ENCODE data around the gene TYSND1. TPM values are rescaled to one million over a fixed set of nuclear protein-coding genes. Genes with fewer than 3 reads are reported as not detected.
"Not testable (repeated sequence)": the region's sequence is repeated elsewhere in the genome, so short reads cannot be mapped to it uniquely, and the experiment has no call there.

The TYSND1 gene
- total RNA-seq, 1 experiment from 2014 or later = 9.9 TPM

GRCh38 chr10:70132098-70133029, 14.1 kb downstream of the TYSND1 start, which contains the start of gene AIFM2:
Gene AIFM2 (minus strand): TSS chr10:70132825. CDS start chr10:70124084, 8,741 bp downstream.
- peak; percentile 80 for DNase-seq (ENCODE audit: low read depth)

- no peak for DNase-seq (ENCODE audit: low read depth)
These were observed 15.0 kb downstream of the TYSND1 start for GRCh38 chr10:70131560-70131937.

- peak; percentile 19 for DNase-seq (ENCODE audit: low read depth)
These were observed 15.5 kb downstream of the TYSND1 start for GRCh38 chr10:70130878-70131559.

GRCh38 chr10:70126700-70127395, 19.7 kb downstream of the TYSND1 start:
- DNase-seq (ENCODE audit: low read depth) = no peak

GRCh38 chr10:70125918-70126552, 20.5 kb downstream of the TYSND1 start:
- no peak for DNase-seq (ENCODE audit: low read depth)

GRCh38 chr10:70124918-70125317, 21.6 kb downstream of the TYSND1 start:
- DNase-seq (ENCODE audit: low read depth) = no peak

GRCh38 chr10:70124415-70124814, 22.1 kb downstream of the TYSND1 start:
- no peak for DNase-seq (ENCODE audit: low read depth)

GRCh38 chr10:70123817-70124216, 22.7 kb downstream of the TYSND1 start:
- no peak for DNase-seq (ENCODE audit: low read depth)

- not testable (repeated sequence) for DNase-seq (ENCODE audit: low read depth)
These were observed 23.3 kb downstream of the TYSND1 start for GRCh38 chr10:70123166-70123565.

- DNase-seq (ENCODE audit: low read depth) = no peak
These were observed 23.8 kb downstream of the TYSND1 start for GRCh38 chr10:70122742-70123141.

- no peak for DNase-seq (ENCODE audit: low read depth)
These were observed 25.1 kb downstream of the TYSND1 start for GRCh38 chr10:70121281-70121949.

GRCh38 chr10:70120417-70120816, 26.1 kb downstream of the TYSND1 start:
- DNase-seq (ENCODE audit: low read depth) = no peak

GRCh38 chr10:70119623-70120022, 26.9 kb downstream of the TYSND1 start:
- no peak for DNase-seq (ENCODE audit: low read depth)

- no peak for DNase-seq (ENCODE audit: low read depth)
These were observed 27.3 kb downstream of the TYSND1 start for GRCh38 chr10:70119197-70119596.

- DNase-seq (ENCODE audit: low read depth) = no peak
These were observed 28.3 kb downstream of the TYSND1 start for GRCh38 chr10:70118196-70118595.

- DNase-seq (ENCODE audit: low read depth) = no peak
These were observed 28.9 kb downstream of the TYSND1 start for GRCh38 chr10:70117646-70118045.

- DNase-seq (ENCODE audit: low read depth) = peak; percentile 16
These were observed 30.4 kb downstream of the TYSND1 start for GRCh38 chr10:70115948-70116682.

GRCh38 chr10:70114902-70115301, 31.6 kb downstream of the TYSND1 start:
- DNase-seq (ENCODE audit: low read depth) = no peak

- DNase-seq (ENCODE audit: low read depth) = no peak
These were observed 34.4 kb downstream of the TYSND1 start for GRCh38 chr10:70112071-70112470.

- no peak for DNase-seq (ENCODE audit: low read depth)
These were observed 35.0 kb downstream of the TYSND1 start for GRCh38 chr10:70111496-70111895.
